HG03457 (cell line): ENCODE results near the gene TRAPPC14.

Experiments
- ATAC-seq: cut with Tn5 transposase; IDR thresholded peaks from one replicate; pipeline ENCODE4 v1.9.1; 2021; ENCODE audit warnings: moderate number of reproducible peaks; ENCODE audit not compliant: unreplicated experiment

The TRAPPC14 gene

GRCh38 chr7:100175296-100175935 lies 16.9 kb upstream of the TRAPPC14 start:
- no peak for ATAC-seq

GRCh38 chr7:100174582-100174981 lies 16.1 kb upstream of the TRAPPC14 start:
- no peak for ATAC-seq

GRCh38 chr7:100173806-100174495 lies 15.4 kb upstream of the TRAPPC14 start:
- no peak for ATAC-seq

GRCh38 chr7:100171840-100172239 lies 13.3 kb upstream of the TRAPPC14 start:
- ATAC-seq, result no peak

- ATAC-seq, result no peak
Measured at GRCh38 chr7:100171087-100171681, 12.7 kb upstream of the TRAPPC14 start.

GRCh38 chr7:100170101-100170897 lies 11.8 kb upstream of the TRAPPC14 start:
- ATAC-seq, result no peak

- ATAC-seq, result no peak
Measured at GRCh38 chr7:100169147-100169850, 10.8 kb upstream of the TRAPPC14 start.

- no peak for ATAC-seq
Measured at GRCh38 chr7:100167912-100168323, 9.4 kb upstream of the TRAPPC14 start.

- ATAC-seq, result no peak
Measured at GRCh38 chr7:100166970-100167911, 8.7 kb upstream of the TRAPPC14 start.

GRCh38 chr7:100166317-100166940 lies 7.9 kb upstream of the TRAPPC14 start:
- no peak for ATAC-seq

GRCh38 chr7:100163871-100164270 lies 5.3 kb upstream of the TRAPPC14 start:
- no peak for ATAC-seq

GRCh38 chr7:100163006-100163531 lies 4.5 kb upstream of the TRAPPC14 start:
- ATAC-seq, result no peak

- ATAC-seq, result no peak
Measured at GRCh38 chr7:100160067-100160466, 1.5 kb upstream of the TRAPPC14 start.

GRCh38 chr7:100159099-100159623 lies 638 bp upstream of the TRAPPC14 start:
- no peak for ATAC-seq

- no peak for ATAC-seq
Measured at GRCh38 chr7:100157334-100158228, 942 bp downstream of the TRAPPC14 start.

- ATAC-seq, result no peak
Measured at GRCh38 chr7:100157069-100157333, 1.5 kb downstream of the TRAPPC14 start.

GRCh38 chr7:100156331-100157068 lies 2.0 kb downstream of the TRAPPC14 start:
- no peak for ATAC-seq
